HG03139 (cell line): ENCODE measurements around the gene FBLN7.

ENCODE experiments used
- ATAC-seq: cut with Tn5 transposase; IDR thresholded peaks from one replicate; pipeline ENCODE4 v1.9.1; 2021; ENCODE audit not compliant: unreplicated experiment

Gene FBLN7

GRCh38 chr2:112140205-112140802, 2.1 kb downstream of the FBLN7 start:
- no peak for ATAC-seq

GRCh38 chr2:112140899-112141625, 2.9 kb downstream of the FBLN7 start:
- ATAC-seq, result no peak

GRCh38 chr2:112141626-112142007, 3.4 kb downstream of the FBLN7 start:
- no peak for ATAC-seq

- ATAC-seq, result no peak
Measured at GRCh38 chr2:112142525-112143078, 4.4 kb downstream of the FBLN7 start.

- no peak for ATAC-seq
Measured at GRCh38 chr2:112143150-112143549, 5.0 kb downstream of the FBLN7 start.

GRCh38 chr2:112144966-112145365, 6.8 kb downstream of the FBLN7 start:
- ATAC-seq, result no peak

GRCh38 chr2:112147382-112148168, 9.4 kb downstream of the FBLN7 start:
- ATAC-seq, result no peak

GRCh38 chr2:112148477-112148876, 10.3 kb downstream of the FBLN7 start:
- no peak for ATAC-seq

GRCh38 chr2:112149194-112149593, 11.0 kb downstream of the FBLN7 start:
- no peak for ATAC-seq

- ATAC-seq, result no peak
Measured at GRCh38 chr2:112149866-112150435, 11.8 kb downstream of the FBLN7 start.

GRCh38 chr2:112150447-112150846, 12.3 kb downstream of the FBLN7 start:
- ATAC-seq, result no peak

- no peak for ATAC-seq
Measured at GRCh38 chr2:112150851-112151250, 12.7 kb downstream of the FBLN7 start.

- ATAC-seq, result no peak
Measured at GRCh38 chr2:112151271-112151670, 13.1 kb downstream of the FBLN7 start.

- no peak for ATAC-seq
Measured at GRCh38 chr2:112151701-112152440, 13.7 kb downstream of the FBLN7 start.

GRCh38 chr2:112152476-112153178, 14.4 kb downstream of the FBLN7 start:
- ATAC-seq, result no peak

- ATAC-seq, result no peak
Measured at GRCh38 chr2:112153179-112153490, 14.9 kb downstream of the FBLN7 start.

GRCh38 chr2:112153501-112153900, 15.3 kb downstream of the FBLN7 start:
- ATAC-seq, result no peak

GRCh38 chr2:112154246-112155117, 16.3 kb downstream of the FBLN7 start:
- ATAC-seq, result no peak
